Cerebellar cortex (tissue), 1 donor: ENCODE data around the gene LYRM2.
A peak's percentile ranks its signal among the peaks of the same experiment; 100 is the strongest.
"Not testable (repeated sequence)": the region's sequence is repeated elsewhere in the genome, so short reads cannot be mapped to it uniquely, and the experiment has no call there.

Experiments
- DNase-seq: peaks from one replicate; pipeline ENCODE4 v3.0.0-alpha.2; 2015; ENCODE audit warnings: low spot score

LYRM2 gene

DNA sequence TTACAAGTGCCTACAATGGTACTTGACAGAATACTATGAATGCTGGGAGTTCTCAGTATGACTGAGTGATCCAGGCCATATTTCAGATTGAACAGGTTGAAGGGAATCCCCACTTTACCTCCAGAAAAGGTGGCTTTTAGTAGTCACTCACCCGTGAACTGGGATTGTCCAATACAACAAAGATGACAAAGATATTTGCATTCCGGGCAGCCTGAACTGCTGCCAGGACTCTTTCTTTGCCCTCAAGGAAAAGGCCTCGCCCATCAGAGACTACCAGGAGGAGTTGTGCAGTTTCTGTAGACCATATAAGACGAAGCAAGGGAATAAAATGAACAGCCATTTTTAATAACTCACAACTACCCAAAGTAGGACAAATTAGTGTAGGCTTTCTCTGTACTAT is 6.3 kb upstream of the LYRM2 start:
- DNase-seq: no peak

DNA sequence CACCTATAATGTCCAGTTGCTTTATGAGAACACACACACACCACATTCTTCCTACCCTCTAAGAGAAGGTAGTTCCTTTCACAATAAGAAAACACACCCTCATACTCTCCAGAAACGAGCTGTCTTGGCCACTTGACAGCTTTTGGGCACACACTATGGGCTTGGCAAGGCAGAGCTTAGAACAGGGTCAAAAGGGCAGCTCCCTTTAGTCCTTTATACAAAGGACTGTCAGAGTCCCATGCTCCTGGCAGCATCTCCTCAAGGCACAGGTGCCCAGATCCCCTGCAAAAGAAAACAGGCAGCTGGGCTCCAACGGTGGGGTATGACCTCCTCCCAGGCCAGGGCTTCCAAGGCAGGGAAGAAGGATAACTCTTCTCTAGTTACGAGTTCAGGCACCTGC is 4.9 kb upstream of the LYRM2 start:
- DNase-seq: no peak

DNA sequence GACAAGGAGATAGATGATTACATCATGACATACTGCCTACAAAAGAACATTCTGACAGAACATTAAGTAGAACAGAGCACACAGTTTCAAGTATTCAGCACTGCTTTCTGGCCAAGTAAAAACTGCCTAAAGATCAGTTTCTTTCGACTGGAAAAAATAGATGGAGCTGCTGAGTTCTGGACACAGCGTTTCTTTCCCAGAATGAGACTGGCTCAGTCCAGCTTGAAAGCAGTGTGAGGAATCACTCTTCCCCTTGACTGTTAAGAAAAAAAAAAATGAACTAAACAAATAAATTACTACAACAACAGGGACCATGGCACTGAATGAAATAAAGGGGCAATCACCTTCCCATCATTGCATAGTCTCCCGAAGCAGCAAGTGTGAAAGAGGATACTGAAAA is 4.4 kb upstream of the LYRM2 start:
- no peak for DNase-seq

DNA sequence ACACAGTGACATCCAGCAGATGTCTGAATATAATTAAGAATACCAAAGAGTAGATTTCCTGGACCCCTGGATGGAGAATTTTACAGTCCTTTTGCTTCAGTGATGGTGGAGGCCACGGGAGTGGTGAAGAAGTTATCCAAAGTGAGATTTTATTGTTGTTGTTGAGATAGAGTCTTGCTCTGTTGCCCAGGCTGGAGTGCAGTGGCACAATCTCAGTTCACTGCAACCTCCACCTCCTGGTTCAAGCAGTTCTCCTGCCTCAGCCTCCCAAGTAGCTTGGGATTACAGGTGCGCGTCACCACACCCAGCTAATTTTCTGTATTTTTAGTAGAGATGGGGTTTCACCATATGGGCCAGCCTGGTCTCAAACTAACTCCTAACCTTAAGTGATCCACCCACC is 3.0 kb upstream of the LYRM2 start:
- DNase-seq: not testable (repeated sequence)

DNA sequence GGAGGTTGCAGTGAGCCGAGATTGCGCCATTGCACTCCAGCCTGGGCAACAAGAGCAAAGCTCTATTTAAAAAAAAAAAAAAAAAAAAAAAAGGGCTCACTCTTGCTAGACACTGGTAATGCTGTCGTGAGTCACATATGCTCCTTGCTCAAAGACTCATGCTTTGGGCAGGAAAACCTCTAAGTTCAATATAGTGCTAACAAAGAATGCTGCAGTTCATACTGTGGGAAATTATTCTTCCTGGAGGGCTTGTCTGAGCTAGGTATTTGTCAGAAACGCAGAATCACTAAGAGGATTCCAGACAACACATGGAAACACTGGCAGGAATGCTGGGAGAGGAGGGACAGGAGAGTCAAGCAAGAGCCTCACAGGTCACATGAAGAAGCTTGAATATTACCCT is 2.3 kb upstream of the LYRM2 start:
- DNase-seq: no peak

DNA sequence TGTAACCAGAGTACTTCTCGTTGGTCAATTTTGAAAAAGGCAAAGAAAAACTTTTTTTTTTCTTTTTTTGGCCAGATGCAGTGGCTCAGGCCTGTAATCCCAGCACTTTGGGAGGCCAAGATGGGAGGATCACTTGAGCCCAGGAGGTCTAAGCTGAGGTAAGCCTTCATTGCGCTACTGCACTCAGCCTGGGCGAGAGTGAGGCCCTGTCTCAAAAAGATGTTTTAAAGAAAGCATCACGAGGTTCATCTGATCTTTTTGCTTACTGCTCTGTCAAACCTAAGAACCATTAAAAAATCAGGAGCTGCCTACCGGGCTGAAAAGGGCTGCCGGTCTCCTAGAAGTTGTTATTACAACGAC is 607 bp downstream of the LYRM2 start:
- DNase-seq: no peak

DNA sequence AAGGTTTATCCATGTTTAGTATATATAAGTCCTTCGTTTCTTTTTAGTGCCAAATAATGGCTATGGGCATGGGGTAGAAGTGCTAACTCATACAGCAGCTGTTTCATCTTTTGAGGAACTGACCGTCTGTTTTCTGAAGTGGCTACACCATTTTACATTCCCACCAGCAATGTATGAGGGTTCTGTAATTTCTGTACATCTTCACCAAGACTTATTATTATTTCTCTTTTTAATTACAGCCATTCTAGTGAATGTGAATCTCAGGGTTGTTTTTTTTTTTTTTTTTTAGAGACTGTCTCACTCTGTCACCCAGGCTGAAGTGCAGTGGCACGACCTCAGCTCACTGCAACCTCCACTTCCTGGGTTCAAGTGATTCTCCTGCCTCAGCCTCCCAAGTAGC is 2.1 kb downstream of the LYRM2 start:
- DNase-seq: not testable (repeated sequence)

DNA sequence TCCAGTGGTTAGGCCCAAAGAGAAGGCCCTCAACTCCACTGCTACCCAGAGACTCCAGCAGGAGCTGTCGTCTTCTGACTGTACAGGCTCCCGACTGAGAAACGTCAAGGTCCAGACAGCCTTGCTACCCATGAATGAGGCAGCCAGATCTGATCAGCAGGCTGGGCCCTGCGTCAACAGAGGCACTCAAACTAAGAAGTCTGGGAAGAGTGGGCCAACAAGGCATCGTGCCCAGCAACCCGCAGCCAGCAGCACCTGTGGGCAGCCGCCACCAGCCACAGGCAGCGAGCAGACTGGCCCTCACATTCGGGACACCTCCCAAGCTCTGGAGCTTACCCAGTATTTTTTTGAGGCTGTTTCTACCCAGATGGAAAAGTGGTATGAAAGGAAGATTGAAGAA is 8.1 kb downstream of the LYRM2 start:
- peak; percentile 76 for DNase-seq

DNA sequence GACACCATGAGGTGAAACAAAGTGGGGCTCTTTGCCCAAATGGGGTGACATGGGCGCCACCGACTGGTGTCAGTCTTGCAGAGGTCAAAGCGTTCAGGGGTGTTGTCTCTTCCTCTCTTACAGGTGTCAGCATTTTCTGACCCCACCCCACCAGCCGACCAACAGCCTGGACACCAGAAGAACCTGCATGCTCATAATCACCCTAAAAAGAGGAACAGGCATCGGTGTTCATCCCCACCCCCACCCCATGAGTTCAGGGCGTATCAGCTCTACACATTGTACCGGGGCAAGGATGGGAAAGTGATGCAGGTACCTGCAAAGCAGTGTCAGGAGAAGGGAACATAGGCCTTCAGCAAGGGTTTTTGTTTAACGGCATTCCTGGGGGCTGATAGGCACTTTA is 14.8 kb downstream of the LYRM2 start:
- no peak for DNase-seq

DNA sequence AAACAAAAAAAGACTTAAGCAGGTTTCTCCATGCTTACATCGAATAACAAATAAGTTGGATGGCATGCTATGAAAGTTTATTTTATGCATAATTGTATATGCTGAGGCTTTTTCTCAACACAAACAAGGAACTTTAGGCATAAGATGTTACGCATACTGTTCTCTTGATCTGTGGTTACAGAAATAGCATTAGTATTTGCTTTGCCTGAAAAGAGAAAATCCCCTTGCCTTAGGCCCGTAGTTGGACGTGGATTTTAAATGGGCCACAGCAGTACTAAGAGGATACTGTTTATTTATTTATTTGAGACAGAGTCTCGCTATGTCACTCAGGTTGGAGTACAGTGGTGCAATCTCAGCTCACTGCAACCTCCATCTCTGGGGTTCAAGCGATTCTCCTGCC is 19.0 kb downstream of the LYRM2 start:
- DNase-seq: no peak

DNA sequence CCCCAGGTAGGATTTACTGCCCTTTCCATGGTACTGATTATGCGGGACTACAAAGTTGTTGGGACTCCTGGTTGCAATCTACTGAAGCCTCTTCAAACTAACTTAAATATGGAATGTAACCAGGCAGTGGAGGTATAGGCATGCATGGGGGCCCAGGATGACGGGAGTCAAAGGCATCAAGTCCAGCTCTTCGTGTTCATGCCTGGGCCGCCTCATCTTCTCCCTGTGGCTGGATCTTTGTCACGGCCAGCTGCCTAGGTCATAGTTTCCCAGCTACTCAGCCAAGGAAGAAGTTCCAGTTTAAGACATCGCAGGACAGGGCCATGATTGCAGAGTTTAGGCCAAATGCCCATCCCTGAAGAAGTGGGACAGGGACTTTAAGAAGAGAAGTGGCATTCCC is 20.5 kb downstream of the LYRM2 start:
- DNase-seq: no peak

DNA sequence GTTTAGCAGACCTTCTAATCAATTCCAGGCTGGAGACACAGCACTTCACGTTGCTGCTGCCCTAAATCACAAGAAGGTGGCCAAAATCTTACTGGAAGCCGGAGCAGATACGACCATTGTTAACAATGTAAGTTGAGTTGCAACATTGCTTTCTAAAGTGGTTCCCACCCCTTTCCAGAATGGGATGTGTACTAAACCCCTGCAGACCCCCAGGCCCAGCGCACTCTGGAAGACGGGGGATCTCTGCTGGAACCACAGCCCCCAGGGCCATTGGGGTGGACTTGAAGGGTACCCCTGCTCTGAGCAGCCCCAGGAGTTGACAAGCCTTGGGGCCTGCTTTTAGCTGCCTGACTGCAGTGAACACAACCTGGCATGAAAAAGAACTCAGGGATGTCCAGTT is 22.0 kb downstream of the LYRM2 start:
- DNase-seq: no peak

DNA sequence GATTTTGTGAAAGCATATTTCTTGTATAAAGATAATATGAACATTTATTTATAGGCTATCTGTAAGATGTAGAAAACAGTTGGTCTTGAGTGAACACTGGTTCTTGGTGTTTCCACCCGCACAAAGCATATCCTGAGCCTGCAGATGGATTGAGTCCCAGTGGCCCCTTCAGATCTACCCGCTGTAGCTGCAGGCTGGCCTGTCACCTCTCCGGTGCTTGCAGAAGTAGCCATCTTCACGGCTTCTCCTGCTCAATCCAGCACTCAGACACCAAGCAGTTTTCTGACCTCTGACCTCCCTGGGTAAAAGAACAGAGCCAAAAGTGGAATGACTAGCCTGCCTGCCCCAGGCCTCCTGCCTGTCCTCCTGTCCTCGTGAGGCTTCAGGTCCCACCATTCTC is 22.7 kb downstream of the LYRM2 start:
- DNase-seq: no peak

DNA sequence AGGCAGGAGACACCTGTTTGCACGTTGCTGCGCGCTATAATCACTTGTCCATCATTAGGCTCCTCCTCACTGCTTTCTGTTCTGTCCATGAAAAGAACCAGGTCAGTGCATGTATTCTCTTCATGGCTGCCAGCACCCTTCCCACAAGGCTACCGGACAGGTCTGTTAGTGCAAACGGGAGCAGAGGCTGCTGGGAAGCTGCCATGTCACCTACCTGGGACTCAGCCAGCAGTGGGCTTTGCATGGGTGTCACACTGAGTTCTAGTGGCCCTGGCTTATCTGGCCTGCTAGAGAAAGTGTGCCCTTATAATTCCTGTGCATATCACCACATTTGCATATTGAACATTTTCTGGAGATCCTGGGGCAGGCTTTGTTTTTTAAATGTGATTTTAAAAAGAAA is 24.8 kb downstream of the LYRM2 start:
- no peak for DNase-seq

DNA sequence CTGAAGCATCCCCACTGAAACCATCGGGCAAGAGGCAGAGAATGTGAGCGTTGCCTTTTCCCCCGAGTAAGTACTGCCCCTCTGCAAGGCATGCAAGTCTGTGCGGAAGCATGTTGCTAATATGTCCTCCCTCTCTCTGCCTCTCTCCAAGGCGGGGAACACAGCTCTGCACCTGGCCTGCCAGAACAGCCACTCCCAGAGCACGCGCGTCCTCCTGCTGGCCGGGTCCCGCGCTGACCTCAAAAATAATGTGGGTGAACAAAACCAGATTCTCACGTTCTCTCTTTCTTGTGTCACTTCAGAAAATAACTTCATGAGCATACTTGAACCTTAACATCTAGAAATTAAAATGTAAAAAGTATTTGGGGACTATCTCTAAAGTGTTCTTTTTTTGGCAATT is 26.4 kb downstream of the LYRM2 start:
- no peak for DNase-seq

DNA sequence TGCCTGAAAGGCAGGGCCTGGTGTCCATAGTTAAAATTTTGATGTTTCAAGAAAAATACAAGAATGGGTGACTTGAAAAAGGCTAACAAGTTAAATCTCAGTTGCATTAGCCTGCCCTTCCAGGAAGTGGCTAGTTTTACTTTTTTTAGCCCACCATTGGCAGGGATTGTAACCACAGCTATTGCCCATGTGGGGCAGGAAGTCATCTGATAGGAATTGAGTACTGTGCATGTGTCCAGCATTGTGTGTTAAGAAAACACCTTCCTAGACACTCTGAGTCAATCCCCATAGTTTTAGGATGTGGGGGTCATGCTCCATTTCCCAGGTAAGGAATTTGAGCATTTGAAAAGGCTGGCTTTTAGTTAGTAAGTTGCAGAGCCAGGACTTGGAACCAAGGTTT is 26.9 kb downstream of the LYRM2 start:
- no peak for DNase-seq

DNA sequence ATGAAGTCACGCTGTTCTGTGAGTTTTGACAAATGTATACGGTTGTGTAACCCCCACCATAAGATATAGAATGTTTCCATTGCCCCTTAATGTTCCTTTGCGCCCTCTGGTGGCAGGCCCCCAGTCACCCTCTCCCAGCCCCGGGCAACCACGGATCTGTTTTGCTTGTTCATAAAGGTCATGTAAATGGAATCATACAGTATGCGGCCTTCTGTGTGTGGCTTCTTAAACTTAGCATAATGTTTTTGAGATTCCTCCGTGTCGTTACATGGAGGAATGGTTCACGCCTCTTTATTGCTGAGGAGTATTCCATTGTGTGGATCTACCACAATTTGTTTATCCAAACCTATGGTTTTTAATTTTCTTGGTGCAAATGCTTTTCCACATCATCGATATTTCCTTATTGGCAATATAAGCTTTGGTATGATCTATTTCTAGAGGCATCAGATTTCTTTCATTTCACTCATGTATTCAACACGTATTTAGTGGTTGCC is 28.4 kb downstream of the LYRM2 start:
- peak; percentile 41 for DNase-seq

DNA sequence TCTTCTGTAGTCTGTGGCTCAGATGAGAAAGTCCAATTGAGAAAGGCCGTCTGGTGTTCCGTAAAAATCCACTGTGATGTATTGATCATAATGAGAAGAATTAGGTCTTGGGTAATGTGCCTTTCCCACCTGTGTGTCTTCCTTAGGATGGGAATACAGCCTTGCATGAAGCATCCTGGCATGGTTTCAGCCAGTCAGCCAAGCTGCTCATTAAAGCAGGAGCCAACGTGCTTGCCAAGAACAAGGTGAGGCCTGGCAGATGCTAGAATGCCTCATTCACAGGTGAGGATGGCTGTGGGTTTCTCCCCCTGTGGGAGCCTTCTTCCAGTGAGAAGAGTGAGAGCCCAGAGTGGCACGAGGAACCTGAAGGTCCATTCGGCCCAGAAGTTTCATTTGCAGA is 32.7 kb downstream of the LYRM2 start:
- peak; percentile 94 for DNase-seq

DNA sequence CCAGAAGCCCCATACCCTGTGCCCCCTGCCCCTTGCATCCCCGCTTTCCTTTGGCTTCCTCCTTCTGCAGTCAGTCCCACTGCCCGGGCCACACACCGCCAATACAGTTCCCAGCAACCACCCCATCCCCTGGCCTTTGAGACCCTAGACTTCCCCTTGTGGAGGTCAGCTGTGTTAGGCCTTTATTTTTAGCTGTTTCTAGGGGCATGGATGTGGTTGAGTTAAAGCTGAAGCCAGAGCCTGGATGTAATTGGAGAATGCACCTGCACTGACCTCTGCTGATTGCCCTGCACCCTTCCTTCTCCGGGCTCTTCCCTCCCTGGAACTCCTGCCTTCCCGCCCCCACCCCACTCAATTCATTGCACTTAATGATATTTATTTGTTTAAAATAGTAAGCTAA is 33.9 kb downstream of the LYRM2 start:
- no peak for DNase-seq

DNA sequence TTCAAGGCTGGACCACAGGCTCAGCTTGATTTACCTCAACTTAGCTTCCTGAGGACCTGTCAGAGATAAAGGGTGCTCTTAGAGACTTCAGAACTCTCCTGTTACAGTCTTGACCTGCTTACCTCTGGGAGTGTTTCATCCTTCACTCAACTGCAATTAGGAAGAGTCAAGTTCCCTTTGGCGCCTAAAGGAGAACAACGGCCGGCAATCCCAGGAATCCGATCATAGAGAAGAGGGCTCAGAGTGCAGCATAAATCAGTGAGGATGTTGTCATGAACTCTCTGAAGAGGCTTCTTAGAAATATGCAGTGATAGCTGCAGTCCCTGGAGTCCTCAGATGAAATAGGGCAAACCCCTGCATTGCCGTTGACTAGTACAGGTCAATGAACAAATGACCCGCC is 36.4 kb downstream of the LYRM2 start:
- no peak for DNase-seq

DNA sequence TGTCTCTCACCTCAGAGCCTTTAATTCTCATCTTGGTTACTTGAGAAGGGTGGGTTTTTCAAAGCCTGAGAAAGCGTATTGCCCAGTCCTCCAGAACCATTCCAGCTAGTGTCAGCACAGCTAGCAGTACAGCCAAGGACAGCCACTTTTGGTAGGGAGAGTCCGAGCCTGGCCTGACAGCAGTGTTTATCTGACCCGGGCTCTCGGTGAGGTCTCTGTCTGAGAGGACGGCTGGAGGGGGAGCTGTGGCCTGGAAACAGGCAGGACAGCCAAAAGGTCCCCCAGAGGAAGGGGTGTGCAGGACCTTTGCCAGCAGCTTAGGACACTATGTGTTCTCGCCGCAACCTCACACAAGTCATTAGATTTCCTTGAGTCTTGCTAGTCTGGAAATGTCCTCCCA is 38.8 kb downstream of the LYRM2 start:
- DNase-seq: no peak

DNA sequence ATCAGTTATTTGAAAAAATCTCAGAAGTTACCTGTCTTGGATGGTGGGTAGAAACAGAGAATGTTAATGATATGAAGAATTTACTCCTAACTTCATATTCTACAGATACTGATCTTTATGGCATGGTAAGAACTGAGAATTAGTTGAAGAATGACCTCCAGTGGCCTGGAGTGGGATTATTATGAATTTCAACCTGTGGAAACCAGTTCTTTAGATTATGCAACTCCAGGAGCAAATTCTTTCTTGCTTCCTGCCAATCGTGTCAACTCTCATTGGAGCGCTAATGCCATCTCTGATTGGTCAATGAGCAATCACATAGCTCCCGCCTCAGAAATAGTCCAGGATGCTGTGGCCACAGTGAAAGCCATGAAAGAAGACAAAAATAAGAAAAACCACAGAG is 40.6 kb downstream of the LYRM2 start:
- DNase-seq: peak; percentile 58

DNA sequence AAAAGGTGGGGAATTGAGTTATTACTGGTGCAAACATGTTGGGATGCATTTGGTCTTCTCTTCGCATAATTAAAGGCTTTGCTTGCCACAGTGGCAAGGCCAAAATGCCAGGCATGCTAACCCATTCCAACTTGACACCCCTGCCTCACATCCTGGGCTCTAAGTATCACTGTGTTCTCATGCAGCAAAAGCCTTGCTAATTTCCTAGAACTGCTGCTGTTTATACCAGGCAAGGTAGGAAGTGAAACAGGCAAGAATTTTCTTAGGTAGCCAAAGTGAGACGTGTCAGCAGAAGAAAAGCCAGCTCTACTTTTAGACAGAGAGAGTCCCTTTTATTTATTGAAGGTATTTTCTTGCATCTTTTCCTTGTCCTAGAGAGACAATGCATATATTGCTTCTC is 41.2 kb downstream of the LYRM2 start:
- no peak for DNase-seq

DNA sequence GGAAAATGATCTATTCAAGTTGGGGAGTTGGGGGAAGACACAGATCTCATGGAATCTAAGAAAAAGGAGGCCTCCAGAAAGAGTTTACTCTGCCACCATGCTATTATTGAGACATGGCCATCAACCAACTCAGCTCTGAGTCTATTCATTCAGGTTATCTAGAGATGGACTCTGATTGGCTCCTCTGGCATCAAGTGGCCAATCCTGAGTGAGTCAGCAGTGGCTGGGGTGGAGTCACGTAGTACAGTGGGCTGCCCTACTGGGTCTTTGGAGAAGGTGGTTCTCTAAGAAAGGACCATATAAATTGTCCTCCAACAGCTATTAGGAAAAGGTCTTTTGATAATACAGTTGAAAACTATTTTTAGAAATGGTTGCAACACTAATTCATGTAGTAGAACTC is 42.1 kb downstream of the LYRM2 start:
- DNase-seq: no peak

DNA sequence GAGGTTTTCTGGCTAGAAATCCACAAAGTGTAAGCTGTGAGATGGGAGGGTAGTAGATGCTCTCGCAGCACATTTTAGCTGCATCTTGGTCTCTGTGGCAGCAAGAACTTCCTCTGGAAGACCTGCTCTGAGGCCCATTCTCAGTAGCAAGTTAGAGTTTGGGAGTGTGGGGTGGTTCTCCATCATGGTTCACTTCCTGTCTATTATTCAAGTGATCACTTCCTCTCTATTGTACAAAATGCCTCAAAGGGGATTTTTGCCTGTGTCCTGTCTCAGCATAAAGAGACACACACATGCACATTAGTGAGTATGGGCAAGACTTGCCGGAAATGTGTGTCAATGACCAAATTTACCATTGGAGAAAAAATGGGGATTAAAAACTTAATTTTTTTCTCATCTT is 42.5 kb downstream of the LYRM2 start:
- no peak for DNase-seq
